ENCODE measurements around the gene RNH1.
A peak's percentile ranks its signal among the peaks of the same experiment; 100 is the strongest.

The RNH1 gene

GRCh38 chr11:537622-538430, 30.8 kb upstream of the RNH1 start:
- DNase-seq (ENCODE audit: low read depth): no peak

DNA sequence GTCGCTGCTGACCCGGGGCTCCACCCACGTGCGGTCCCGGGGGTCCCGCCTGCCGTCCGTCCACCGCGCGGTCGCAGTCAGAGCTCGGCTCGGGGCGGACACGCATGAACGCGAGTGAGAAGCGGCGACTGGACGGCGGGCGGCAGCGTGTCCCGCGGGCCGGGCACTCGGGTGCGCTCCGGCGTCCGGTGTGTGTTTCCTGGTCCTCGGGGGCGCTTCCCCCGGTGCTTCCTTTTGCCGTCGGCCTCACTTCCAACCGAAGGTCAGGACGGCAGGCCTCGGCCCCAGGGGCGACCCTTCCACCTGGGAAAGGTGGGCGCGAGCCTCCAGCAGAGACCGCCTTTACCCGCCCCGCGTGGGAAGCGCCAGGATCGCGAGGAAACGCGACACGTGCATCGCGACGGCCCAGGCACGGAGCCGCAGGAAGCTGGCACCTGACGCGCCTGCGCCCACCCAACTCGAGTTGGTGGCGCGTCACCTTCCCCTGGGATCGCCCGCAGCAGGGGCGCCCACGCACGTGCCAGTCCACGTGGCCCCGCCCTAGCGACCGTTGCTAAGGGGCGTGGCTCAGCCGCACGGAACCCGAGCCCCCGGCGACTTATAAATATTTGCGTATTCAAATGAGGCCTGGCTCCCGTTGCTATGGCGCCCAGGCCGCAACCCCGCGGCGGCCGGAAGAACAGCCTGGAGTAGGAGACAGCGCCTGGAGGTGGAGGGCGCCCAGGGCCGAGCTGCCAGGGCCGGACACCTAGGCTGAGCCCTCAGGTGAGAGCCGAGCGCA, 30.0 kb upstream of the RNH1 start, which contains the start of gene LRRC56:
TSS of gene LRRC56 (plus strand) at position 687 of the 781 bp plus-strand sequence. CDS start 3,158 bp downstream, outside the sequence.
- peak; percentile 47 for DNase-seq (ENCODE audit: low read depth)

GRCh38 chr11:535519-536454, 28.7 kb upstream of the RNH1 start, which contains the start of gene HRAS:
TSS of gene HRAS (minus strand) at chr11:535576.
- DNase-seq (ENCODE audit: low read depth): peak; percentile 87

GRCh38 chr11:535210-535518, 28.1 kb upstream of the RNH1 start:
- no peak for DNase-seq (ENCODE audit: low read depth)

GRCh38 chr11:534396-535209, 27.6 kb upstream of the RNH1 start:
- DNase-seq (ENCODE audit: low read depth): no peak

DNA sequence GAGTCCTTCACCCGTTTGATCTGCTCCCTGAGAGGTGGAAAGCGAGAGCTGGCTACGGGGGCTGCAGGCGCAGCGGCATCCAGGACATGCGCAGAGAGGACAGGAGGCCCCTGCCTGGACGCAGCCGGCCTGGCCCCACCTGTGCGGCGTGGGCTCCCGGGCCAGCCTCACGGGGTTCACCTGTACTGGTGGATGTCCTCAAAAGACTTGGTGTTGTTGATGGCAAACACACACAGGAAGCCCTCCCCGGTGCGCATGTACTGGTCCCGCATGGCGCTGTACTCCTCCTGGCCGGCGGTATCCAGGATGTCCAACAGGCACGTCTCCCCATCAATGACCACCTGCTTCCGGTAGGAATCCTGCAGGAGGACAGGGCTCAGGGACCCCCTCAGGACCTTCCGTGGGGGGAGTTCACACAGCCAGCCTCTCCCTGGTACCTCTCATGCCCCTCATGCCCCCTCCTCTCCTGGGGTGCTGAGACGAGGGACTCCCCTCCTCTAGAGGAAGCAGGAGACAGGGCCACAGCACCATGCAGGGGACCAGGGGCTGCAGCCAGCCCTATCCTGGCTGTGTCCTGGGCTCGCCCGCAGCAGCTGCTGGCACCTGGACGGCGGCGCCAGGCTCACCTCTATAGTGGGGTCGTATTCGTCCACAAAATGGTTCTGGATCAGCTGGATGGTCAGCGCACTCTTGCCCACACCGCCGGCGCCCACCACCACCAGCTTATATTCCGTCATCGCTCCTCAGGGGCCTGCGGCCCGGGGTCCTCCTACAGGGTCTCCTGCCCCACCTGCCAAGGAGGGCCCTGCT, 26.7 kb upstream of the RNH1 start:
- DNase-seq (ENCODE audit: low read depth): no peak

DNA sequence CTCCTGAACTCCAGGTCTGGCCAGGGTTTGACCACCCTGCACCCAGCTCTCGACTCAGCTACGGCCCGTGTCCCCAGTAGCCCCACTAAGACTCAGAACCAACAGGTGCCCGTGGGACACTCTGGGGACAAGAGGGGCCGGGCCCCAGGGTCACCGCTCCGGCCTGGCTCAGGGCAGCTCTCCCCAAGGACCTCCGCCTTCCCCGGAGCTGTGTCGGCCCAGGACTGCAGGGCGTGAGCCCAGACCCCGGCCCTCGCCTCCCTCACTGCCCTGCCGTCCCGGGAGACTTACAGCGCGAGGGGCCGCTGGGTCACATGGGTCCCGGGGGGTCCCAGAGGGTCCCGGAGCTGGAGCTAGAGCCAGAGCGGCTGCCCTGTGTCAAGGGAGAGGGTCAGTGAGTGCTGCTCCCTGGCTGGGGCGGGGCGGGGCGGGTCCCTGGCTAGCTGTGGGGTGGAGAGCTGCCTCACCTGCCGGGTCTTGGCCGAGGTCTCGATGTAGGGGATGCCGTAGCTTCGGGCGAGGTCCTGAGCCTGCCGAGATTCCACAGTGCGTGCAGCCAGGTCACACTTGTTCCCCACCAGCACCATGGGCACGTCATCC, 26.0 kb upstream of the RNH1 start:
- DNase-seq (ENCODE audit: low read depth): no peak

DNA sequence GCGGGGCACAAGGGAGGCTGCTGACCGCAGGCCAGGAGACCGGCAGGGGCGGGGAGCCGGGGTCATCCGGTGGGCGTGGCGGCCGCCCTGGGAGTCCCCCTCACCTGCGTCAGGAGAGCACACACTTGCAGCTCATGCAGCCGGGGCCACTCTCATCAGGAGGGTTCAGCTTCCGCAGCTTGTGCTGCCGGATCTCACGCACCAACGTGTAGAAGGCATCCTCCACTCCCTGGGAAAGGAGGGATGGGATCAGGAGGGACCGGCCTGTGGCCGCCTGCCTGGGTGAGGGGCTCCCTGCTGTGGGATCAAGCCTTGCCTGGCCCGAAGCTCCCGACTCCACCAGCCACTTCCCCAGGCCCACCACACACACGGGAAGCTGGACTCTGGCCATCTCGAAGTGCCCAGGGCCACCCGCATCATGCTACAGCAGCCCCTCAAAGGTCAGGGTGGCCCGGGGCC, 25.5 kb upstream of the RNH1 start:
- no peak for DNase-seq (ENCODE audit: low read depth)

- no peak for DNase-seq (ENCODE audit: low read depth)
Observed at GRCh38 chr11:531919-532526, 25.0 kb upstream of the RNH1 start.

- no peak for DNase-seq (ENCODE audit: low read depth)
Observed at GRCh38 chr11:530960-531831, 24.2 kb upstream of the RNH1 start.

DNA sequence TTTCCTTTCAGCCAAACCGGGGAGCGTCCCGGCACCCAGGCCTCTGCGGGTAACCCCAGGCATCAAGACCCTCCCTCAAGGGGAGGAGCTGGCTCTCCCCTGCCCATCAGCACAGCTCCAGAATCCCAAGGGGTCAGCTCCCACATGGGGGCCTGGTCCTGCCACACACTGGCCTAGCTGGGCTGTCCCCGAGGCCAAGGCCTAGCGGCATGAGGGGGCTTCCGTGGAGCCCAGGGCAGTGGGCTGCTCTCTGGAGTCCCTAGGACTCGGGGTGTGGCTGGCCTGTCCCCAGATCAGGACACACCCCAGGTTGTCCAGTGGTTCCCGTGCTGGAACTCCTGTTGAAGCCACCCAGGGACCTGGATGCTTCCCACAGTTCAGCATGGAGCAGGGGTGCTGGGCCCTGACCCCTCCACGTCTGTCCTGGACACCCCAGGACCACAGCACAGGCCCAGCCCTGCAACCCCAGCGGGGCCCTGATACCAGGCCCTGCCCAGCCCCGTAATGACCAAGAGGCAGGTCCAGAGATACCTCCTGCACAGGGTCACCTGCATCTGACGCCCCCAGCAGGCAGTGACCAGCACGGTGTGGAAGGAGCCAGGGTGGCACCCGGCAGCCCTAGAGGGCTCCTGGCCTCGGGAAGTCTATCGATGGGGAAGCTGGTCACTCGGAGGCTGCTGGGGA, 22.8 kb upstream of the RNH1 start:
- no peak for DNase-seq (ENCODE audit: low read depth)

GRCh38 chr11:528815-529727, 22.0 kb upstream of the RNH1 start:
- no peak for DNase-seq (ENCODE audit: low read depth)

DNA sequence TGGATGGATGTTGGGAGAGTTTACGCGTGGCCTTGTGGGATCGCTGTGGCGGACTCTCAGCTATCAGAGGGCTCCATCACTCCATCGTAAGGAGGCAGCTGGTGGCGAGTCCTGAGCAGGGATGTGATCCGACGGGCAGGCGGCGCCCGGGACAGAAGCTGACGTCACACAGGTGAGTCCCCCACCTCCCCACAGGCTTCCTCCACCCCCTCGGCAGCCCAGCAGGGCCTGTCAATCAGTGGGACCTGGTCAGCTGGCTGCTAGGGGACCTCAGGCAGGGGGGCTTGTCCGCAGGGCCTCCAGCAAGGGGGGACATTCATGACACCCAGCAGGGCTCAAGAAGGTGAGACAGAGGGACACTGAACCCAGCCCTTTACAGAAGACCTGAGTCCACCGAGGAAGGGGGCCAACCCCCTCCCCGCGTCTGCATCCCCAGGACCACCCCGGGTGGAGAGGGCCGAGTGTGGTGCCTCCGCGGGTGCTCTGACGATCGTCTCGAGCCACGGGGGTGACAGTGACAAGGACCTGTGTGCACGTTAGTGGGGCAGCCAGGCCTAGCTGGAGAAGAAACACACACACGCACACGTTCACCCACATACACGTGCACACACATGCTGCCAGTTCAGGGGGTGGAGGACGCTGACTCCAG, 21.2 kb upstream of the RNH1 start:
- DNase-seq (ENCODE audit: low read depth): no peak

- no peak for DNase-seq (ENCODE audit: low read depth)
Observed at GRCh38 chr11:526192-526591, 19.1 kb upstream of the RNH1 start.

DNA sequence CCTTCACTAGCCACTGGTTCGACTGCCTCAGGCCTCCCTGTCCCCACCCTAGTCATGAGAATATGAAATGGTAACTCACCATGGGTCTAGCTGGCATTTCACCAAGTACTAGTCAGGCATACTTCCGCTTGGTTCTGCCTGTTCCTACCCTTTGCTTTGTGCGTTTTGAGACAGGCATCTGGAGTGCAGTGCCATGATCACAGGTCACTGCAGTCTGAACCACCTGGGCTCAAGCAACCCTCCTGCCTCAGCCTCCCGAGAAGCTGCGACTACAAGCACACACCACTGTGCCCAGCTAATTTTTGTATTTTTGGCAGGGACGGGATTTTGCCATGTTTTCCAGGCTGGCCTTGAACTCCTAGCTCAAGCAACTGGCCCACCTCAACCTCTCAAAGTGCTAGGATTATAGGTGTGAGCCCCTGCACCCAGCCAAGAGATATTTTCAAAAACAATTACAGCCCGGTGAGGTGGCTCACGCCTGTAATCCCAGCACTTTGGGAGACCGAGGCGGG, 14.2 kb upstream of the RNH1 start:
- no peak for DNase-seq (ENCODE audit: low read depth)

Measured in GM04504 (cell line).